GM12874 (cell line): ENCODE data around the gene RASSF5.
A peak's percentile ranks its signal among the peaks of the same experiment; 100 is the strongest.

ENCODE experiments used
- TF ChIP-seq, protein P1 (sequence below): IDR thresholded peaks from 2 replicates; pipeline ENCODE4 v1.5.1; 2011; ENCODE audit warnings: low read depth, mild to moderate bottlenecking, control low read depth, low read length, moderate library complexity; ENCODE audit not compliant: insufficient read depth

RASSF5 gene, protein sequence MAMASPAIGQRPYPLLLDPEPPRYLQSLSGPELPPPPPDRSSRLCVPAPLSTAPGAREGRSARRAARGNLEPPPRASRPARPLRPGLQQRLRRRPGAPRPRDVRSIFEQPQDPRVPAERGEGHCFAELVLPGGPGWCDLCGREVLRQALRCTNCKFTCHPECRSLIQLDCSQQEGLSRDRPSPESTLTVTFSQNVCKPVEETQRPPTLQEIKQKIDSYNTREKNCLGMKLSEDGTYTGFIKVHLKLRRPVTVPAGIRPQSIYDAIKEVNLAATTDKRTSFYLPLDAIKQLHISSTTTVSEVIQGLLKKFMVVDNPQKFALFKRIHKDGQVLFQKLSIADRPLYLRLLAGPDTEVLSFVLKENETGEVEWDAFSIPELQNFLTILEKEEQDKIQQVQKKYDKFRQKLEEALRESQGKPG

DNA sequence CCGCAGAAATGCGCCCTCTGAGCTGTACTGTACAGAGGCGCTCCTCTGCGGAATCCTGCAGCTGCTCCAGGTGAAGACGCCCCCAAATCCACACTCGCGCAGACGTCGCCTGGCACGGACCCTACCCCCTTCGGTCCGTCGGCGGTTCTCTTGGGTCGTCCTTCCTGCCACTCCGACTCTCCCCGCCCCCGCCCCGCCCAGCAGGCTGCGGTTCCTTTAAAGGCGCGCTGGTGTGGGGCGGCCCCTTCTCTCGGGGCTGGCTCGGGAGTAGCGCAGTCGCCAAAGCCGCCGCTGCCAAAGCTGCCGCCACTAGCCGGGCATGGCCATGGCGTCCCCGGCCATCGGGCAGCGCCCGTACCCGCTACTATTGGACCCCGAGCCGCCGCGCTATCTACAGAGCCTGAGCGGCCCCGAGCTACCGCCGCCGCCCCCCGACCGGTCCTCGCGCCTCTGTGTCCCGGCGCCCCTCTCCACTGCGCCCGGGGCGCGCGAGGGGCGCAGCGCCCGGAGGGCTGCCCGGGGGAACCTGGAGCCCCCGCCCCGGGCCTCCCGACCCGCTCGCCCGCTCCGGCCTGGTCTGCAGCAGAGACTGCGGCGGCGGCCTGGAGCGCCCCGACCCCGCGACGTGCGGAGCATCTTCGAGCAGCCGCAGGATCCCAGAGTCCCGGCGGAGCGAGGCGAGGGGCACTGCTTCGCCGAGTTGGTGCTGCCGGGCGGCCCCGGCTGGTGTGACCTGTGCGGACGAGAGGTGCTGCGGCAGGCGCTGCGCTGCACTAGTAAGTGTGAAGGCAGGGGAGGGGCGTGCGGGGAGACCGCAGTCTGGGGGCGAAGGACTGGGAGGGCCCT is at the start of gene RASSF5:
RASSF5 (plus strand) TSS at position 248 of the 846 bp plus-strand sequence; CDS start at position 320, 72 bp downstream.
- TF ChIP-seq, protein P1, sequence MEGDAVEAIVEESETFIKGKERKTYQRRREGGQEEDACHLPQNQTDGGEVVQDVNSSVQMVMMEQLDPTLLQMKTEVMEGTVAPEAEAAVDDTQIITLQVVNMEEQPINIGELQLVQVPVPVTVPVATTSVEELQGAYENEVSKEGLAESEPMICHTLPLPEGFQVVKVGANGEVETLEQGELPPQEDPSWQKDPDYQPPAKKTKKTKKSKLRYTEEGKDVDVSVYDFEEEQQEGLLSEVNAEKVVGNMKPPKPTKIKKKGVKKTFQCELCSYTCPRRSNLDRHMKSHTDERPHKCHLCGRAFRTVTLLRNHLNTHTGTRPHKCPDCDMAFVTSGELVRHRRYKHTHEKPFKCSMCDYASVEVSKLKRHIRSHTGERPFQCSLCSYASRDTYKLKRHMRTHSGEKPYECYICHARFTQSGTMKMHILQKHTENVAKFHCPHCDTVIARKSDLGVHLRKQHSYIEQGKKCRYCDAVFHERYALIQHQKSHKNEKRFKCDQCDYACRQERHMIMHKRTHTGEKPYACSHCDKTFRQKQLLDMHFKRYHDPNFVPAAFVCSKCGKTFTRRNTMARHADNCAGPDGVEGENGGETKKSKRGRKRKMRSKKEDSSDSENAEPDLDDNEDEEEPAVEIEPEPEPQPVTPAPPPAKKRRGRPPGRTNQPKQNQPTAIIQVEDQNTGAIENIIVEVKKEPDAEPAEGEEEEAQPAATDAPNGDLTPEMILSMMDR: no peak

DNA sequence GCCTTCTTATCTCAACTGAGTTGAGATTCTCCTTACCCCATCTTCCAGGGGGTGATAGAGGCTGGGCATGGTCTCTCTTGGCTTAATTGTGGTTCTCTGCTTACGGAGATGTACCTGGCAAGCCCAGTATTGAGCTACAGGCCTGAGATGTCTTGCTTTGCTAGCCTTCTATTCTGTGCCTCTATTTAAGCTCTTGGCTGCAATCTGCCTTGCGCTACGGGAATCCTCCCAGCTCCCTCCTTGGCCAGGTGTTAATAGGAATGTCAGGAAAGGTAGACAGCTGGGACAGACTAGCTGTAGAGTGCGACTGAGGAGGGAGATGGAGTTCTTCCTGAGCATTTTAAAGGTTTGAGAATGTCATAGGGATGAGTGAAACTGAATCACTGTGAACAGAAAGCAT is 47.6 kb upstream of the RASSF5 start:
- TF ChIP-seq, protein P1: no peak

DNA sequence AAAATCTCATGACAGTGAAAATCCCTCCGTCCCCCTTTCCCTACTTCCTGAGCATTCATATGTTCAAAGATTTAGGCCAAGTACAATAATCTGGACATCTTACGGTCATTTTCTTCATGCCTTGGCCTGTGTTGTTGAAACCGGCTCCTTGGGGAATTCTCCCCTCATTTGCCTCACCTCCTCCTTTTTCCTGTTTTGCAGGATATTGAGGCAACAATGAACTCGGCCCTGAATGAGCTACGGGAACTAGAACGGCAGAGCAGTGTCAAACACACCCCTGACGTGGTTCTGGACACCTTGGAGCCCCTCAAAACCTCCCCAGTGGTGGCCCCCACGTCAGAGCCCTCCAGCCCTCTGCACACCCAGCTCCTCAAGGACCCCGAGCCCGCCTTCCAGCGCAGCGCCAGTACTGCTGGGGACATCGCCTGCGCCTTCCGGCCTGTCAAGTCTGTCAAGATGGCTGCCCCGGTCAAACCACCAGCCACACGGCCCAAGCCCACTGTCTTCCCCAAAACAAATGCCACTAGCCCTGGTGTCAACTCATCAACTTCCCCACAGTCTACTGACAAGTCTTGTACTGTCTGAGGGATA is 46.4 kb upstream of the RASSF5 start:
- TF ChIP-seq, protein P1: no peak

DNA sequence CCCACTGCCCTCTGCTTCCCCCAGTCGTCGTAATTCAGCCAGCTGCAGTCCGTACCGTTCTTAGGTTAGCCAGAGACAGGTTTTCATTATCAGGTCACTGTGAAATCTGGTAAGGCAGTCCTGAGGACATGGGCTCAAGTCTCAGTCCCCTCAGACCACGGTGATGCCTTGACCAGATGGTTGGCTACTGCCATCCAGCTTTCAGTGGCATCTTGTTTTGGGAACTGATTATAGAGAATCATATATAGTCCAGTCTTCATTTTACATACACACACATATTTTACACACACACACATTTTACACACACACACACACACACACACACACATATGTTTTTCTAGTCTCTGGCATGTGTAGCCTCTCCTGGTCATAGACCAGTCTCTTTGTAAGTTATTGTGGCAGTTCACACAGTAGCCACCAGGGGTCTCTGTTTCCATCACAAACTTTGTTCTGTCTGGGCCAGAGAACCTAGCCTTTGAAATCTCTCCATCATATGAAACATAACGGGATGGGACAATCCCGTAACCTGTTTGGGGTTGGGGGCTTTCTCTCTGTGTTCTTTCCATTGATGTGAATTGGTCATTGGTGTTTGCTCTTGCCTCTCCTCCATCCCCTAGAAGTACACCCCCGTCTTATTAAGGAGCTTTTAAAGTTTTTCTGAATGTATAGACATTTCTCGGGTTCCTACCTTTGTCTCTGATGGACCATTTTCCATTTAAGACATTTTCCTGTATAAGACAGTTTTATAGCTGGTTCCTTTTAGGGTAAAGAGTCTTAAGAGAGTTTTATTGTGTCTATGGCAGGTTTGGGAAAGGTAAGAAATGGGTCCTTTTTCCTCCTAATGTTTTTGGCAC is 45.5 kb upstream of the RASSF5 start:
- TF ChIP-seq, protein P1: peak; percentile 76

DNA sequence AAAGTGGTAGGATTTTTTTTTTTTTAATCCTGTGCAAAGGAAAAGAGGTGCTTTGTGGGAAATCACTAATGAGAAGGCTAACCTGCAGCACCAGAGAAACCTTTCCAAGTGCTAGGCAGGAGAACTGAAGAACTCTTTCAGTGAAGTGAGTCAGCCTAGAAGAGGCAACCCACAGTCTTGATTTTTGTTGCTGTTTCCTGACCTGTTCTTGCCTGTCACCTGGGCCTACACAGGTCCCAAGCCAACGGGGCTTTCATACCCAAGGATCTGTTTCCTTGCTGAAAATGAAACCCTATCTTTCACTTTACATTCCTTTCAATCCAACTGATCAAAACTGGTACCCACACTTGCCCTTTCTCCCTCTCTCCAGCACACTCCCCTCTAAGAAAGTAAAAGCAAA is 44.2 kb upstream of the RASSF5 start:
- TF ChIP-seq, protein P1: no peak

DNA sequence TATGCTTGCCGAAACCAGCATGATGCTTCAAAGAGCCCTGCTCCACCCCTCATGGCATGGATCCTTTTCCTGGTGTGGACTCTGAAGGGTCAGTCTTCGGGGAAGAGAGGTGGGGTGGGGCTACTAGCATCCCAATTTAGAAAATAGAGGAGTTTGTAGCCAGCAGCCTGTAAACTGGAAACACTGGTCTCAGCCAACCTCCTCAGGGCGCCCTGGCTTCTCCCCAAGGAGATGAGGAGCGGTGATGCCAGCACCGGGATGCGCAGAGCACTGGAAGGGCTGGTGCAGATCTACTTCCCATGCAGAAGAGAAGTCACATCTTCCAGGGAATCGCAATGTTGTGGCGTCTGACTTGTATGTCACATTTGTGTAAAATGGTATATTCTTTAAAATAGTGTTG is 43.4 kb upstream of the RASSF5 start:
- TF ChIP-seq, protein P1: no peak
